ENCODE measurements around the gene SLC38A3.

The SLC38A3 gene

DNA sequence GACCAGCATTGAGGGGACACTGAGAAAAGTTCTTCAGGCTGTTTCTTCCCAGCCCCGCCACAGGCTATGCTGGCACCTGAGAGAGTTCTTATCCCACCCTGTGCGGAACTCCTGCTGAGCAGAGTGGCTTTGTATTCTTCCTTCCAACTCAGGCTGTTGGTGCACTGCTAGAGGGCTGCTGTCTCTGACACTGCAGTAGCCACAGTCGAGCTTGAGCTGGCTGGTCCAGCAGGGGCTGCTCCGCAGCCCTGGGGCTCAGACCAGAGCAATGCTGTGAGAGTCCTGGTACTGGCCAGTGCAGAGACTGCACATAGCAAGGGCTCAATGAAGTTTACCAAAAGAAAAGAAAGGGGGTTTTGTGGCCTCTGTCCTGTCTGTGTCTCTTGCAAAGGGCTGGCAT, 34.6 kb downstream of the SLC38A3 start:
- Histone ChIP-seq H3K27ac (no peak overlapping the region), H3K4me1 (peaks cover 40% of the 10 kb centered on the region), H2AFZ (no peak overlapping the region), H3K36me3 (ENCODE audit: control insufficient read depth, insufficient read depth, low read length) (no peaks in the 10 kb centered on the region), H3K4me2 (ENCODE audit: low read length) (no peak overlapping the region), H3K9ac (no peak overlapping the region), H3K27me3 (ENCODE audit: control insufficient read depth, insufficient read depth, low read length) (no peaks in the 10 kb centered on the region), H3K9me3 (ENCODE audit: control insufficient read depth, low read length) (no peaks in the 10 kb centered on the region), H3K4me3 (ENCODE audit: low read depth, low read length) (no peak overlapping the region), H3K79me2 (peaks cover 75% of the 10 kb centered on the region)
- TF ChIP-seq, protein P1, sequence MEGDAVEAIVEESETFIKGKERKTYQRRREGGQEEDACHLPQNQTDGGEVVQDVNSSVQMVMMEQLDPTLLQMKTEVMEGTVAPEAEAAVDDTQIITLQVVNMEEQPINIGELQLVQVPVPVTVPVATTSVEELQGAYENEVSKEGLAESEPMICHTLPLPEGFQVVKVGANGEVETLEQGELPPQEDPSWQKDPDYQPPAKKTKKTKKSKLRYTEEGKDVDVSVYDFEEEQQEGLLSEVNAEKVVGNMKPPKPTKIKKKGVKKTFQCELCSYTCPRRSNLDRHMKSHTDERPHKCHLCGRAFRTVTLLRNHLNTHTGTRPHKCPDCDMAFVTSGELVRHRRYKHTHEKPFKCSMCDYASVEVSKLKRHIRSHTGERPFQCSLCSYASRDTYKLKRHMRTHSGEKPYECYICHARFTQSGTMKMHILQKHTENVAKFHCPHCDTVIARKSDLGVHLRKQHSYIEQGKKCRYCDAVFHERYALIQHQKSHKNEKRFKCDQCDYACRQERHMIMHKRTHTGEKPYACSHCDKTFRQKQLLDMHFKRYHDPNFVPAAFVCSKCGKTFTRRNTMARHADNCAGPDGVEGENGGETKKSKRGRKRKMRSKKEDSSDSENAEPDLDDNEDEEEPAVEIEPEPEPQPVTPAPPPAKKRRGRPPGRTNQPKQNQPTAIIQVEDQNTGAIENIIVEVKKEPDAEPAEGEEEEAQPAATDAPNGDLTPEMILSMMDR (IDR thresholded peaks at IDR 0.05) = no peak

DNA sequence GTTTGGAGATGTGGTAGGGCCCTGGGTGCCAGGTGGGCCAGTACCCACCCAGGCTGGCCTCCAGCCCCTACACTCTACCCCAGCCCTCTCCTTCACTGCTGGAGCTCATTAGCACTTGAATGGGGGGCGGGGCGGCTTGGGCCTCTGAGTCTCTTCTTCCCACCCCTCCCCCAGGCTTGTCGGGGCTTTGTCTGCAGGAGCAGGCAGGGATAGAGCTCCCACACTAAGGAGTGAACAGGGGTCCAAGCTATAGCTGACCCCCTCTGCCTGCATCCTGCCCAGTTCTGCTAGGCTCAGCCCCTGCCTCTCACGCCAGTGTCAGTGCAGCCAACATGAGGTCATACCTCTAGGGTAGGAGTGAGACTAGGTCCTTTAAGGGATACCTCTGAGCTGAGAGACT, 36.1 kb downstream of the SLC38A3 start:
- TF ChIP-seq, protein P1 (IDR thresholded peaks at IDR 0.05) = no peak
- H3K4me1 ChIP-seq = peaks cover 55% of the 10 kb centered on the region
- H3K4me3 ChIP-seq (ENCODE audit: low read depth, low read length) = no peak overlapping the region
- peaks cover 83% of the 10 kb centered on the region for H3K79me2 ChIP-seq
- no peaks in the 10 kb centered on the region for H3K27me3 ChIP-seq (ENCODE audit: control insufficient read depth, insufficient read depth, low read length)
- H3K27ac ChIP-seq = peak overlapping the region; percentile 45
- no peak overlapping the region for H2AFZ ChIP-seq
- H3K9me3 ChIP-seq (ENCODE audit: control insufficient read depth, low read length) = no peaks in the 10 kb centered on the region
- no peak overlapping the region for H3K9ac ChIP-seq
- no peak overlapping the region for H3K4me2 ChIP-seq (ENCODE audit: low read length)
- H3K36me3 ChIP-seq (ENCODE audit: control insufficient read depth, insufficient read depth, low read length) = no peaks in the 10 kb centered on the region

DNA sequence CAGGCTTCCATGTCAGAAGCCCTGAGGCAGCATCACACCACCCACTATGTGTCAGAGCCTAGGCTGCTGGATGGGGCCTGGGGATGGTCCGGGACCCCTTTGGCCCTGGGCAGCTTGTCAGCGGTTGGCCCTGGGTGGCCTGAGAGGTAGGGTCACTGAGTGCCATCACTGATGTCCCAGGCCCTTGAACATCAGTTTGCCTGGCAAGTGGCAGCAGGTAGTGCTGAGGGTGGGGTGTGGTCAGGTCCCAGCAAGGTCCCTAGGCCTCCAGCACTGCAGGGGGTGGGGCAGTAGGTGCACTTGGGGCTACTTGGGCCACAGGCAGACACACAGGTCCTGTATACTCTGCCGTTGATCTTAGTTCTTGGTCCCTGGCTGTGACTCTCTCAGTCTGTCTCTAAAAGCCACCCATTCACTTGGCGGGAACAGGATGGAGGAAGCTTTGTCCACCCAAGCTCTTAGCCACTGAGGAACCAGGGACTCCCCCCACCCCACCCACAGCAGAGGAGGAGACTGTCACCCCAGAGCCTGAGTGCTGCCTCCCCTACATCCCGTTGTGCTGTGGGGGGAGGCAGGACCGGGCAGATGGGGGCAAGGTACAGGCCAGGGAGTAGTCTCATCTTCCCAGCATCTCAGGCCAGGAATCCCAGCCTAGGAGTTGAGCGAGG, 36.8 kb downstream of the SLC38A3 start:
- TF ChIP-seq, protein P1 (IDR thresholded peaks at IDR 0.05) = no peak
- peak overlapping the region; percentile 45 for H3K27ac ChIP-seq
- H3K79me2 ChIP-seq = peaks cover 76% of the 10 kb centered on the region
- H3K4me1 ChIP-seq = peaks cover 62% of the 10 kb centered on the region
- H3K27me3 ChIP-seq (ENCODE audit: control insufficient read depth, insufficient read depth, low read length) = no peaks in the 10 kb centered on the region
- H3K4me2 ChIP-seq (ENCODE audit: low read length) = no peak overlapping the region
- H3K9ac ChIP-seq = no peak overlapping the region
- no peaks in the 10 kb centered on the region for H3K36me3 ChIP-seq (ENCODE audit: control insufficient read depth, insufficient read depth, low read length)
- H3K9me3 ChIP-seq (ENCODE audit: control insufficient read depth, low read length) = no peaks in the 10 kb centered on the region
- H3K4me3 ChIP-seq (ENCODE audit: low read depth, low read length) = no peak overlapping the region
- H2AFZ ChIP-seq = no peak overlapping the region

DNA sequence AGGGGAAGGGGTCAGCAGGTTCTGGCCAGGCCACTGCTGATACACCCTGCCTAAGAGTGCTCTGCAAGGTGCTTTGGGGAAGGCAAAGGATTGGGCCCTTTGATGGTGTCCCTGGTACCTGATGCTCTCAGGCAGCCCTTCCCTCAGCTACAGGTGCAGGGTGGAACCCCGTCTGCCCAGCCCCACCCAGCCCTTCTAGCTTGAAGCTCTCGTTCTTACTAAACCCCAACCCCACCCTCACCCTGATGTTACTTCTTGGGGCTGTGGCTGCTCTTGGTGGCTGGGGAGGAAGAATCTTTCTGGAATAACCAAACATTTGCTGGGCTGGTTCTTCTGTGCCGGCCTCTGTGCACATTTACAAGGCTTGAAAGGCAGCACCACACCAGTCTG, 37.3 kb downstream of the SLC38A3 start:
- H3K4me1 ChIP-seq = peaks cover 67% of the 10 kb centered on the region
- H3K79me2 ChIP-seq = peaks cover 75% of the 10 kb centered on the region
- no peaks in the 10 kb centered on the region for H3K9me3 ChIP-seq (ENCODE audit: control insufficient read depth, low read length)
- no peak overlapping the region for H3K4me2 ChIP-seq (ENCODE audit: low read length)
- no peaks in the 10 kb centered on the region for H3K27me3 ChIP-seq (ENCODE audit: control insufficient read depth, insufficient read depth, low read length)
- H3K27ac ChIP-seq = peak overlapping the region; percentile 97
- no peak overlapping the region for H2AFZ ChIP-seq
- H3K9ac ChIP-seq = no peak overlapping the region
- TF ChIP-seq, protein P1 (IDR thresholded peaks at IDR 0.05) = no peak
- no peak overlapping the region for H3K4me3 ChIP-seq (ENCODE audit: low read depth, low read length)
- no peaks in the 10 kb centered on the region for H3K36me3 ChIP-seq (ENCODE audit: control insufficient read depth, insufficient read depth, low read length)
